Measurements from ENCODE around the gene KICS2. TPM values are rescaled to one million over a fixed set of nuclear protein-coding genes. Genes with fewer than 3 reads are reported as not detected.
A peak's percentile ranks its signal among the peaks of the same experiment; 100 is the strongest.

KICS2 gene
- polyA plus RNA-seq, 1 experiment: 3.3 TPM

DNA sequence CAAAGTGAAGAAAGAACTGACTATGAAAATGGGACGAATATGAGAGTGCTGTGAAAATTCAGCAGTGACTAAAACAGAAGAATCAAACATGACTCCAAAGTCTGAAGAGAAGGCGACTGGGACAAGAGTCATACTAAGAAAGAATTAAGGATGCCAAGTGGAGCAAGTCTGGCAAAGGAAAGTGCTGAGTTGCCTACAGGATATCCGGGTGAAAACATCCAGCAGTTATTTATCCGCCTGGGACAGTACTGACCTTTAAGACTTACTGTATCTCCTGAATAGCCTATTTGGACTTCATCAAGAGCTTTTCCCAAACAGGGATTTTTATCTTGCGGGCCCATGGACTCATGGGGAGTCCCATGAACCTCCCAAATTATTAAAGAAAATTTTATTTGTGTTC lies 41.1 kb downstream of the KICS2 start:
- no peak for DNase-seq (ENCODE audit: low read depth, low spot score)
- Histone ChIP-seq H3K27me3 (ENCODE audit: control insufficient read depth, insufficient read depth, low read length) (no peaks in the 10 kb centered on the region), H3K27ac (ENCODE audit: low read depth, low read length) (peak overlapping the region; percentile 98), H3K9me3 (ENCODE audit: control insufficient read depth, insufficient read depth, low read length) (no peaks in the 10 kb centered on the region), H3K4me3 (ENCODE audit: low read depth, low read length) (peak overlapping the region; percentile 5; the same call in 1 of the 2 replicates)
- POLR2A ChIA-PET: interaction anchor here (0.6 to 1.3 kb wide), 3 partner anchors 9 to 337 kb away, joined by 3 to 8 read pairs (median 5); partner anchors contain the start of gene SRGAP1
- TF ChIP-seq, protein P1, sequence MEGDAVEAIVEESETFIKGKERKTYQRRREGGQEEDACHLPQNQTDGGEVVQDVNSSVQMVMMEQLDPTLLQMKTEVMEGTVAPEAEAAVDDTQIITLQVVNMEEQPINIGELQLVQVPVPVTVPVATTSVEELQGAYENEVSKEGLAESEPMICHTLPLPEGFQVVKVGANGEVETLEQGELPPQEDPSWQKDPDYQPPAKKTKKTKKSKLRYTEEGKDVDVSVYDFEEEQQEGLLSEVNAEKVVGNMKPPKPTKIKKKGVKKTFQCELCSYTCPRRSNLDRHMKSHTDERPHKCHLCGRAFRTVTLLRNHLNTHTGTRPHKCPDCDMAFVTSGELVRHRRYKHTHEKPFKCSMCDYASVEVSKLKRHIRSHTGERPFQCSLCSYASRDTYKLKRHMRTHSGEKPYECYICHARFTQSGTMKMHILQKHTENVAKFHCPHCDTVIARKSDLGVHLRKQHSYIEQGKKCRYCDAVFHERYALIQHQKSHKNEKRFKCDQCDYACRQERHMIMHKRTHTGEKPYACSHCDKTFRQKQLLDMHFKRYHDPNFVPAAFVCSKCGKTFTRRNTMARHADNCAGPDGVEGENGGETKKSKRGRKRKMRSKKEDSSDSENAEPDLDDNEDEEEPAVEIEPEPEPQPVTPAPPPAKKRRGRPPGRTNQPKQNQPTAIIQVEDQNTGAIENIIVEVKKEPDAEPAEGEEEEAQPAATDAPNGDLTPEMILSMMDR (IDR thresholded peaks at IDR 0.05; ENCODE audit: low read depth, low read length): no peak
- CTCF ChIA-PET: interaction anchor here (0.6 to 1.5 kb wide), 6 partner anchors 17 to 342 kb away, joined by 3 to 5 read pairs (median 4); no protein-coding TSS in a partner anchor

DNA sequence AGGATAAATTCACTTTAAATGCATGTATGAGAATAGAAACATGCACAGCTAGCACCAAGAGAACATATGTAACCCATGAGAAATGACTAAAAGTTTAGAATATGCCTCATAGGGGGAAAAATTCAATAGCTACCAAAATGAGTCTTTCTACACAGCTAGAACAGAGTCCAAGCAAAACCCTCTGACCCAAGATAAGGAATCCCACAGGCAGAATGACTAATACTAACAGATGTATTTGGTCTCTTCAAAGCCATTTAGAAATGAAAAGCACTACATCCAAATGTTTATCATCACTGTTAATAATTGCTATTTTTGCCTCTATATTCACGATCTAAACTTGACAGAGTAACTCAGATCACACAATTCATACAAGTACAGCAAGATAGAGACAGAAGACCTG lies 44.0 kb downstream of the KICS2 start:
- ChIA-PET POLR2A (no interaction called here), CTCF (no interaction called here)
- no peak overlapping the region for H3K27ac ChIP-seq (ENCODE audit: low read depth, low read length)

DNA sequence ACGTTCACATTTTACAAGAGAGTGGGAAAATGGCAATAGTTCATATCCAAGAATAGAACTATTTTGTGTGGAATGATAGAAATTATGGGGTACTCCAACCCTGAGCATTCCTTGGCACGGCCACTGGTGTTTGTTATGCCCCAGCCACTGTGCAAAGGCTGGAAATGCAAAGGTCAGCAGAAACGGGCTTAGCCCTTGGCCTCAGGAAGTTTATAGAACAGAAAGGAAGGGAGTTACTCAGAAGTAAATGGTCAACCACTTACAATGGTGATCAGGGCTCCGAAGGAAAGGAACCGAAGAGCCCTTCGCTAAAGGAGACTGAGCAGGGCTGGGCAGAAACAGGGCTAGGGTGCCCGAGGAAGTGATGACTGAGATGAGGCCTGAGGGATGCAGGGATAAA lies 45.1 kb downstream of the KICS2 start:
- Histone ChIP-seq H3K27ac (ENCODE audit: low read depth, low read length) (no peak overlapping the region), H3K4me3 (ENCODE audit: low read depth, low read length) (no peak overlapping the region), H3K27me3 (ENCODE audit: control insufficient read depth, insufficient read depth, low read length) (no peaks in the 10 kb centered on the region), H3K9me3 (ENCODE audit: control insufficient read depth, insufficient read depth, low read length) (no peaks in the 10 kb centered on the region)
- DNase-seq (ENCODE audit: low read depth, low spot score): no peak
- TF ChIP-seq, protein P1 (IDR thresholded peaks at IDR 0.05; ENCODE audit: low read depth, low read length): no peak
- ChIA-PET CTCF (no interaction called here), POLR2A (no interaction called here)

More for the DNA sequence above, 44.0 kb downstream of the KICS2 start:
- Histone ChIP-seq H3K4me3 (ENCODE audit: low read depth, low read length) (no peak overlapping the region), H3K9me3 (ENCODE audit: control insufficient read depth, insufficient read depth, low read length) (no peaks in the 10 kb centered on the region), H3K27me3 (ENCODE audit: control insufficient read depth, insufficient read depth, low read length) (no peaks in the 10 kb centered on the region)
- DNase-seq (ENCODE audit: low read depth, low spot score): peak; percentile 61
- TF ChIP-seq, protein P1 (IDR thresholded peaks at IDR 0.05; ENCODE audit: low read depth, low read length): no peak

DNA sequence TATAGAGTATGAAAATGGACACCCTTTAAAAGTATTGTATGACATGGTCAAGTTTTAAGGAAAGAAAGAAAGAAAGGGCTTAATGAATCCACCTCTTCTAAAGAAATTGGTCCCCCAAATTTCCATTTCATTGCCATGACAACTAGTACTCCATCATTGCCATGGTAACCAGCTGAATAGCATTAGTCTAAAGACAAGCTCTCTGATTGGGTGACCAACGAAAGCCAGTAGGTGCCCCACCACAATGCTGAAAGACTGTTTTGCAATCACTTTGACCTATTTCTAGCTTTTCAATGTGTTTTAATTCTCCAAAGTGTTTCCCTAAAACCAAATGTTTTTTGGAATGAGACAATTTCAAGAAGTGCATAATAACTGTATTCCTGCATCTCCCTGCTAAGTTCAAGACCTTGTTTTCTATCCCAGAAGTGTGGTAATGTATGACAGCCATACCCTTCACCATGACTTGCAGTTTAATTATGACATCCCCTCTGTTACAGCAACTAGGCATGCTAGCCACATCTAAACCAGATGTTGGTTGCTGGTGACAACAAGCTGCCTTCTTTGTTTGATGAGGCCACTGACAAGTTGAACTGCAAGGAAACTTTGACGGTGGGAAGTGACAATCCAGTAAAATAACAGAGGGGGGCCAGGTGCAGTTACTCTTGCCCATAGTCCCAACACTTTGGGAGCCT lies 46.7 kb downstream of the KICS2 start:
- H3K27ac ChIP-seq (ENCODE audit: low read depth, low read length): no peak overlapping the region
- DNase-seq (ENCODE audit: low read depth, low spot score): no peak
- TF ChIP-seq, protein P1 (IDR thresholded peaks at IDR 0.05; ENCODE audit: low read depth, low read length): no peak
- ChIA-PET POLR2A (no interaction called here), CTCF (interaction anchor here (1.0 kb wide), 1 partner anchor 12 kb away, joined by 3 read pairs; no protein-coding TSS in a partner anchor)
- no peaks in the 10 kb centered on the region for H3K27me3 ChIP-seq (ENCODE audit: control insufficient read depth, insufficient read depth, low read length)
- no peak overlapping the region for H3K4me3 ChIP-seq (ENCODE audit: low read depth, low read length)
- H3K9me3 ChIP-seq (ENCODE audit: control insufficient read depth, insufficient read depth, low read length): no peaks in the 10 kb centered on the region

DNA sequence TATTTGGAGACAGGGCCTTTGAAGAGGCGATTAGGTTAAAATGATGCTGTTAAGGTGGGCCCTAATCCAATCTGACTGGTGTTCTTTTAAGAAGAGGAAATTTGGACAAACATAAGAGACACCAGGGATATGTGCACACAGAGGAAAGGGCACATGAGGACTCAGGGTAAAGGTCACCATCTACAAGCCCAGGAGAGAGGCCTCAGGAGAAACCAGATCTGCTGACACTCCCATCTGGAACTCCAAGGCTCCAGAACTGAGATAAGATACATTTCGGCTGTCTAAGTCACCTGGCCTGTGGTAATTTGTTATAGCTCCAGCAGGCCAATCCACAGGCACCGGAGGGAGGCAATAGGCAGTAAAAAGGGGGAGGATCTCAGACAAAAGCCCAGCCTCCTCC lies 48.6 kb downstream of the KICS2 start:
- Histone ChIP-seq H3K27me3 (ENCODE audit: control insufficient read depth, insufficient read depth, low read length) (no peaks in the 10 kb centered on the region), H3K27ac (ENCODE audit: low read depth, low read length) (no peak overlapping the region), H3K9me3 (ENCODE audit: control insufficient read depth, insufficient read depth, low read length) (no peaks in the 10 kb centered on the region), H3K4me3 (ENCODE audit: low read depth, low read length) (no peak overlapping the region)
- DNase-seq (ENCODE audit: low read depth, low spot score): no peak
- ChIA-PET POLR2A (no interaction called here), CTCF (no interaction called here)
- TF ChIP-seq, protein P1 (IDR thresholded peaks at IDR 0.05; ENCODE audit: low read depth, low read length): no peak
